WTC11 (cell line): Measurements from ENCODE around the gene C4orf50. TPM values are rescaled to one million over a fixed set of nuclear protein-coding genes. Genes with fewer than 3 reads are reported as not detected.

ENCODE experiments used
- ATAC-seq: fragments of 200-7000 bp; cut with Tn5 transposase; 2 replicates; pipeline ENCODE4 v1.10.0; 2021; ENCODE audit warnings: mild to moderate bottlenecking, moderate library complexity
- CTCF ChIA-PET: fragments of 300-600 bp; sonication (Branson Sonifier 250); formaldehyde crosslinking; loops from one replicate; lab custom pipeline; 2021; ENCODE audit warnings: antibody characterized with exemption; lab: Charles Lee
- POLR2A ChIA-PET: fragments of 350-600 bp; sonication (Branson Sonifier 250); formaldehyde crosslinking; loops from one replicate; lab custom pipeline; 2021; ENCODE audit warnings: antibody characterized with exemption; lab: Charles Lee
- DNase-seq: peaks from one replicate; pipeline ENCODE4 v3.0.0; 2021; ENCODE audit warnings: low spot score
- H3K27ac Mint-ChIP-seq: 2 replicates; pipeline ENCODE4 v1.8.0; 2021; ENCODE audit warnings: mixed read lengths
- H3K27me3 Mint-ChIP-seq: 2 replicates; pipeline ENCODE4 v1.8.0; 2021; ENCODE audit warnings: low read depth, mild to moderate bottlenecking, moderate library complexity, mixed read lengths
- H3K36me3 Mint-ChIP-seq: 2 replicates; pipeline ENCODE4 v1.8.0; 2021; ENCODE audit warnings: mixed read lengths
- H3K4me1 Mint-ChIP-seq: 2 replicates; pipeline ENCODE4 v1.8.0; 2022; ENCODE audit warnings: mixed read lengths
- H3K4me3 Mint-ChIP-seq: 2 replicates; pipeline ENCODE4 v1.8.0; 2021; ENCODE audit warnings: mild to moderate bottlenecking, moderate library complexity, mixed read lengths
- H3K9me3 Mint-ChIP-seq: 2 replicates; pipeline ENCODE4 v1.8.0; 2021; ENCODE audit warnings: mixed read lengths
- CREB1 ChIP-seq: sonication (generic); formaldehyde crosslinking; IDR thresholded peaks from 2 replicates; pipeline ENCODE4 v1.8.0; 2023; ENCODE audit warnings: mild to moderate bottlenecking, missing genetic modification reagents
- CREM ChIP-seq: sonication (generic); formaldehyde crosslinking; IDR thresholded peaks from 2 replicates; pipeline ENCODE4 v1.8.1; 2022; ENCODE audit warnings: mild to moderate bottlenecking, missing genetic modification reagents, moderate library complexity
- ELF4 ChIP-seq: sonication (generic); formaldehyde crosslinking; IDR thresholded peaks from 2 replicates; pipeline ENCODE4 v1.8.1; 2022; ENCODE audit warnings: low read depth, mild to moderate bottlenecking, moderate library complexity, missing genetic modification reagents
- IRF2 ChIP-seq: sonication (generic); formaldehyde crosslinking; IDR thresholded peaks from 2 replicates; pipeline ENCODE4 v1.8.0; 2022; ENCODE audit warnings: low read depth, missing genetic modification reagents, borderline replicate concordance
- JAZF1 ChIP-seq: fragments of 250-450 bp; sonication (Bioruptor Pico); IDR thresholded peaks from 2 replicates; pipeline ENCODE4 v1.9.0; 2021; ENCODE audit warnings: moderate library complexity, mild to moderate bottlenecking, inconsistent platforms
- SMAD3 ChIP-seq: sonication (generic); formaldehyde crosslinking; IDR thresholded peaks from 2 replicates; pipeline ENCODE4 v1.8.0; 2022; ENCODE audit warnings: missing genetic modification reagents, mild to moderate bottlenecking, borderline replicate concordance
- TP53 ChIP-seq: sonication (generic); formaldehyde crosslinking; IDR thresholded peaks from 2 replicates; pipeline ENCODE4 v1.8.1; 2023; ENCODE audit warnings: mild to moderate bottlenecking, missing genetic modification reagents
- ZBTB21 ChIP-seq: sonication (generic); formaldehyde crosslinking; IDR thresholded peaks from 2 replicates; pipeline ENCODE4 v1.8.1; 2023; ENCODE audit warnings: mild to moderate bottlenecking, missing genetic modification reagents, borderline replicate concordance
- ZNF219 ChIP-seq: sonication (generic); formaldehyde crosslinking; IDR thresholded peaks from 2 replicates; pipeline ENCODE4 v1.8.0; 2023; ENCODE audit warnings: missing genetic modification reagents, mild to moderate bottlenecking, borderline replicate concordance
- ZNF263 ChIP-seq: sonication (generic); formaldehyde crosslinking; IDR thresholded peaks from 2 replicates; pipeline ENCODE4 v1.8.1; 2022; ENCODE audit warnings: low read depth, mild to moderate bottlenecking, moderate library complexity, missing genetic modification reagents
- total RNA-seq: library from RNA; stranded (reverse); gene quantifications from 3 replicates; pipeline ENCODE4 v1.2.3, GENCODE V29; 2021
- TF ChIP-seq, protein P1 (sequence below): sonication (generic); formaldehyde crosslinking; IDR thresholded peaks from 2 replicates; pipeline ENCODE4 v1.8.0; 2022; ENCODE audit warnings: missing genetic modification reagents
- TF ChIP-seq, protein P2 (sequence below): sonication (generic); formaldehyde crosslinking; IDR thresholded peaks from 2 replicates; pipeline ENCODE4 v1.8.0; 2022; ENCODE audit warnings: mild to moderate bottlenecking, missing genetic modification reagents
- TF ChIP-seq, protein P3 (sequence below): sonication (generic); formaldehyde crosslinking; IDR thresholded peaks from 2 replicates; pipeline ENCODE4 v1.8.0; 2022; ENCODE audit warnings: mild to moderate bottlenecking, missing genetic modification reagents
- TF ChIP-seq, protein P4 (sequence below): sonication (generic); formaldehyde crosslinking; IDR thresholded peaks from 2 replicates; pipeline ENCODE4 v1.8.1; 2023; ENCODE audit warnings: mild to moderate bottlenecking, moderate library complexity, missing genetic modification reagents

The C4orf50 gene
- total RNA-seq, 1 experiment from 2014 or later = 0.17 TPM

DNA sequence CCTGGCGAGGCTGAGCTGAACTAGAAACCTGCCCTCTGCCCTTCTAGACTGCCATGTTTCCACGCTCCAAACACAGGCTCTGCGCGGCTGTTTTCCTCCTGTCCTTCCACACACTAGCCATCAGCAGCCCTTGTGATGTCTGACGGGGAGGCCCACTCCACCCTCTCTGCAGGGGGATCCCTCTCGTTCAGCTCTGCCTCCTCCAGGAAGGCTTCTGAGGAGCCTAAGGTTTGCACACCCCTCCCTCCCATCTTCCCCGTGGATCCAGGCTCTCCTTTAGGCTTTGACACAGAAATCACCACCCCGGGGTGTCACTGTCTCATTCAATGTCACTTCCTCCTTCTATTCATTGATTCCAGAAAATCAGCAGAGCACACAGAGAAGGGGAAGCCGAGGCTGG is 86.7 kb downstream of the C4orf50 start:
- Mint-ChIP-seq H3K36me3 (no peaks in the 10 kb centered on the region), H3K4me3 (no peak overlapping the region), H3K4me1 (peaks cover 24% of the 10 kb centered on the region), H3K9me3 (no peaks in the 10 kb centered on the region), H3K27me3 (no peaks in the 10 kb centered on the region; the same call in 1 of the 2 replicates), H3K27ac (no peak overlapping the region)
- peak; percentile 64 for ATAC-seq
- CTCF ChIA-PET = interaction anchor here (0.7 to 1.4 kb wide), 4 partner anchors 10 to 110 kb away, joined by 3 to 4 read pairs (median 3); partner anchors contain the start of gene CRMP1
- TF ChIP-seq ZNF263 (CRISPR knock-in tag) (no peak), ELF4 (CRISPR knock-in tag) (no peak)
- DNase-seq = no peak
- POLR2A ChIA-PET = no interaction called here

DNA sequence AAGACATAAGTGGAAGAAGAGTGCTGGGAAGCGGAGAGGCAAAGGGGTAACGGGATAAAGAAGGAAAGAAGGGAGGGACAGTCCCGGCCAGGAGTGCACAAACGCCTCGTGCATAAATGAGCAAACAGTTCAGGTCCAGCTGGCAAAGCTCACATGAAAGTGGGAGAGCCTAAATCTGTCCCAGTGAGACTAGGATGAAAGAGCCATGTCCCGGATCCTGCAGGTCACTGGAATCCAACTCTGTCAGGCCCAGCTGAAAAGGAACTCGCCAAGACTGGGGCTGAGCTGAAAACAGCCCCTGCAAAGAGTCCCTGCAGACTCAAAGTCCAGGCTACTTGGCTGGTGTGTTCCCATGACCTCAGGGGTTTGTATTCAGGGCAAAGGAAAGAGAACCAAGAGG is 87.4 kb downstream of the C4orf50 start:
- Mint-ChIP-seq H3K27me3 (no peaks in the 10 kb centered on the region), H3K4me3 (no peak overlapping the region), H3K4me1 (peaks cover 26% of the 10 kb centered on the region), H3K9me3 (no peaks in the 10 kb centered on the region), H3K36me3 (no peaks in the 10 kb centered on the region), H3K27ac (no peak overlapping the region; the same call in 1 of the 2 replicates)
- TF ChIP-seq JAZF1 (CRISPR knock-in tag) (no peak), CREB1 (CRISPR knock-in tag) (no peak), ZNF219 (CRISPR knock-in tag) (no peak), ZBTB21 (CRISPR knock-in tag) (no peak), SMAD3 (CRISPR knock-in tag) (no peak)
- TF ChIP-seq, protein P1, sequence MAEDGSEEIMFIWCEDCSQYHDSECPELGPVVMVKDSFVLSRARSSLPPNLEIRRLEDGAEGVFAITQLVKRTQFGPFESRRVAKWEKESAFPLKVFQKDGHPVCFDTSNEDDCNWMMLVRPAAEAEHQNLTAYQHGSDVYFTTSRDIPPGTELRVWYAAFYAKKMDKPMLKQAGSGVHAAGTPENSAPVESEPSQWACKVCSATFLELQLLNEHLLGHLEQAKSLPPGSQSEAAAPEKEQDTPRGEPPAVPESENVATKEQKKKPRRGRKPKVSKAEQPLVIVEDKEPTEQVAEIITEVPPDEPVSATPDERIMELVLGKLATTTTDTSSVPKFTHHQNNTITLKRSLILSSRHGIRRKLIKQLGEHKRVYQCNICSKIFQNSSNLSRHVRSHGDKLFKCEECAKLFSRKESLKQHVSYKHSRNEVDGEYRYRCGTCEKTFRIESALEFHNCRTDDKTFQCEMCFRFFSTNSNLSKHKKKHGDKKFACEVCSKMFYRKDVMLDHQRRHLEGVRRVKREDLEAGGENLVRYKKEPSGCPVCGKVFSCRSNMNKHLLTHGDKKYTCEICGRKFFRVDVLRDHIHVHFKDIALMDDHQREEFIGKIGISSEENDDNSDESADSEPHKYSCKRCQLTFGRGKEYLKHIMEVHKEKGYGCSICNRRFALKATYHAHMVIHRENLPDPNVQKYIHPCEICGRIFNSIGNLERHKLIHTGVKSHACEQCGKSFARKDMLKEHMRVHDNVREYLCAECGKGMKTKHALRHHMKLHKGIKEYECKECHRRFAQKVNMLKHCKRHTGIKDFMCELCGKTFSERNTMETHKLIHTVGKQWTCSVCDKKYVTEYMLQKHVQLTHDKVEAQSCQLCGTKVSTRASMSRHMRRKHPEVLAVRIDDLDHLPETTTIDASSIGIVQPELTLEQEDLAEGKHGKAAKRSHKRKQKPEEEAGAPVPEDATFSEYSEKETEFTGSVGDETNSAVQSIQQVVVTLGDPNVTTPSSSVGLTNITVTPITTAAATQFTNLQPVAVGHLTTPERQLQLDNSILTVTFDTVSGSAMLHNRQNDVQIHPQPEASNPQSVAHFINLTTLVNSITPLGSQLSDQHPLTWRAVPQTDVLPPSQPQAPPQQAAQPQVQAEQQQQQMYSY (CRISPR knock-in tag) = no peak
- TF ChIP-seq, protein P2, sequence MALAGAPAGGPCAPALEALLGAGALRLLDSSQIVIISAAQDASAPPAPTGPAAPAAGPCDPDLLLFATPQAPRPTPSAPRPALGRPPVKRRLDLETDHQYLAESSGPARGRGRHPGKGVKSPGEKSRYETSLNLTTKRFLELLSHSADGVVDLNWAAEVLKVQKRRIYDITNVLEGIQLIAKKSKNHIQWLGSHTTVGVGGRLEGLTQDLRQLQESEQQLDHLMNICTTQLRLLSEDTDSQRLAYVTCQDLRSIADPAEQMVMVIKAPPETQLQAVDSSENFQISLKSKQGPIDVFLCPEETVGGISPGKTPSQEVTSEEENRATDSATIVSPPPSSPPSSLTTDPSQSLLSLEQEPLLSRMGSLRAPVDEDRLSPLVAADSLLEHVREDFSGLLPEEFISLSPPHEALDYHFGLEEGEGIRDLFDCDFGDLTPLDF (CRISPR knock-in tag) = no peak
- TF ChIP-seq, protein P3, sequence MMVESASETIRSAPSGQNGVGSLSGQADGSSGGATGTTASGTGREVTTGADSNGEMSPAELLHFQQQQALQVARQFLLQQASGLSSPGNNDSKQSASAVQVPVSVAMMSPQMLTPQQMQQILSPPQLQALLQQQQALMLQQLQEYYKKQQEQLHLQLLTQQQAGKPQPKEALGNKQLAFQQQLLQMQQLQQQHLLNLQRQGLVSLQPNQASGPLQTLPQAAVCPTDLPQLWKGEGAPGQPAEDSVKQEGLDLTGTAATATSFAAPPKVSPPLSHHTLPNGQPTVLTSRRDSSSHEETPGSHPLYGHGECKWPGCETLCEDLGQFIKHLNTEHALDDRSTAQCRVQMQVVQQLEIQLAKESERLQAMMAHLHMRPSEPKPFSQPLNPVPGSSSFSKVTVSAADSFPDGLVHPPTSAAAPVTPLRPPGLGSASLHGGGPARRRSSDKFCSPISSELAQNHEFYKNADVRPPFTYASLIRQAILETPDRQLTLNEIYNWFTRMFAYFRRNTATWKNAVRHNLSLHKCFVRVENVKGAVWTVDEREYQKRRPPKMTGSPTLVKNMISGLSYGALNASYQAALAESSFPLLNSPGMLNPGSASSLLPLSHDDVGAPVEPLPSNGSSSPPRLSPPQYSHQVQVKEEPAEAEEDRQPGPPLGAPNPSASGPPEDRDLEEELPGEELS (CRISPR knock-in tag) = no peak
- TF ChIP-seq, protein P4, sequence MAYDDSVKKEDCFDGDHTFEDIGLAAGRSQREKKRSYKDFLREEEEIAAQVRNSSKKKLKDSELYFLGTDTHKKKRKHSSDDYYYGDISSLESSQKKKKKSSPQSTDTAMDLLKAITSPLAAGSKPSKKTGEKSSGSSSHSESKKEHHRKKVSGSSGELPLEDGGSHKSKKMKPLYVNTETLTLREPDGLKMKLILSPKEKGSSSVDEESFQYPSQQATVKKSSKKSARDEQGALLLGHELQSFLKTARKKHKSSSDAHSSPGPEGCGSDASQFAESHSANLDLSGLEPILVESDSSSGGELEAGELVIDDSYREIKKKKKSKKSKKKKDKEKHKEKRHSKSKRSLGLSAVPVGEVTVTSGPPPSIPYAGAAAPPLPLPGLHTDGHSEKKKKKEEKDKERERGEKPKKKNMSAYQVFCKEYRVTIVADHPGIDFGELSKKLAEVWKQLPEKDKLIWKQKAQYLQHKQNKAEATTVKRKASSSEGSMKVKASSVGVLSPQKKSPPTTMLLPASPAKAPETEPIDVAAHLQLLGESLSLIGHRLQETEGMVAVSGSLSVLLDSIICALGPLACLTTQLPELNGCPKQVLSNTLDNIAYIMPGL (CRISPR knock-in tag) = no peak
- ATAC-seq = peak; percentile 33; the same call in 1 of the 2 replicates
- ChIA-PET CTCF (interaction anchor here (0.7 to 1.2 kb wide), 3 partner anchors 38 to 110 kb away, joined by 3 to 4 read pairs (median 3); partner anchors contain the start of gene CRMP1), POLR2A (no interaction called here)
- no peak for DNase-seq

DNA sequence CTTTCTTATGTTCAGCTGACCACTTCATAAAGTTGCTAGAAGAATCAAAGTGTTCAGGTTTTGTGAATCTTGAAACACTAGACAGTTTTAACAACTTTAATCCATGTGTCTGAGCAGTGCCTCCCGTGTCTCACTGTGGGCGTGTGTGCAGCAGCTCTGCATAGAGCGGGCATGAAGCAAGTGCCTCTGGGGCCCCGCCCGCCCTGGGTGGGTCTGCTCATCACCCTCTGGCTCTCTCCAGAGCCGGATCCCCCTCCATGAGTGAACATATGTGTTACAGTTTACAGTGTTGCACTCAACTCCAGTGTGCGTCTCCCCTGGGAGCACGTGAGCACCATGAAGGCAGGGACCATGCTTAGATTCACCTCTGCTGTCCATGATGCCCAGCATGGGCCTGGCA is 87.8 kb downstream of the C4orf50 start:
- ATAC-seq = no peak
- peaks cover 30% of the 10 kb centered on the region for H3K4me1 Mint-ChIP-seq
- CTCF ChIA-PET = interaction anchor here (1.1 to 1.2 kb wide), 2 partner anchors 50 to 109 kb away, joined by 3 to 4 read pairs; no protein-coding TSS in a partner anchor

More for the DNA sequence above, 87.8 kb downstream of the C4orf50 start:
- POLR2A ChIA-PET = no interaction called here
- H3K27me3 Mint-ChIP-seq = no peaks in the 10 kb centered on the region
- DNase-seq = no peak
- TF ChIP-seq TP53 (CRISPR knock-in tag) (no peak), IRF2 (CRISPR knock-in tag) (no peak), CREM (CRISPR knock-in tag) (no peak), ZNF219 (CRISPR knock-in tag) (no peak)
- H3K9me3 Mint-ChIP-seq = no peaks in the 10 kb centered on the region
- H3K36me3 Mint-ChIP-seq = no peaks in the 10 kb centered on the region
- H3K4me3 Mint-ChIP-seq = no peak overlapping the region
- no peak overlapping the region; the same call in 1 of the 2 replicates for H3K27ac Mint-ChIP-seq
